GM23248 (cell line): ENCODE results near the gene TMEM38B. TPM values are rescaled to one million over a fixed set of nuclear protein-coding genes. Genes with fewer than 3 reads are reported as not detected.
A peak's percentile ranks its signal among the peaks of the same experiment; 100 is the strongest.
"Not testable (repeated sequence)": the region's sequence is repeated elsewhere in the genome, so short reads cannot be mapped to it uniquely, and the experiment has no call there.

Source experiments
- DNase-seq: peaks from one replicate; pipeline ENCODE4 v3.0.0-alpha.2; 2015
- H2AFZ ChIP-seq: fragments of 200-600 bp; sonication (generic); 2 replicates; pipeline ENCODE4 v1.6.1; 2016; ENCODE audit warnings: antibody characterized with exemption
- H3F3A ChIP-seq: fragments of 200-600 bp; sonication (generic); 2 replicates; pipeline ENCODE4 v1.6.1; 2016; ENCODE audit warnings: mild to moderate bottlenecking, antibody characterized with exemption, mixed run types; ENCODE audit not compliant: insufficient read depth
- H3K27ac ChIP-seq: fragments of 200-600 bp; sonication (generic); 2 replicates; pipeline ENCODE4 v1.5.1; 2016; ENCODE audit warnings: mild to moderate bottlenecking
- H3K27me3 ChIP-seq: fragments of 200-600 bp; sonication (generic); replicated peaks from 2 replicates; pipeline ENCODE4 v1.6.1; 2016; ENCODE audit warnings: mild to moderate bottlenecking; ENCODE audit not compliant: insufficient read depth
- H3K36me3 ChIP-seq: fragments of 200-600 bp; sonication (generic); 2 replicates; pipeline ENCODE4 v1.6.1; 2016; ENCODE audit warnings: low read depth, mild to moderate bottlenecking
- H3K4me1 ChIP-seq: fragments of 200-600 bp; sonication (generic); 2 replicates; pipeline ENCODE4 v1.6.1; 2016; ENCODE audit warnings: mild to moderate bottlenecking; ENCODE audit not compliant: insufficient read depth
- H3K4me2 ChIP-seq: fragments of 200-600 bp; sonication (generic); one replicate; pipeline ENCODE4 v1.6.1; 2016; ENCODE audit warnings: mild to moderate bottlenecking; ENCODE audit not compliant: unreplicated experiment
- H3K4me3 ChIP-seq: fragments of 200-600 bp; sonication (generic); 2 replicates; pipeline ENCODE4 v1.5.1; 2016; ENCODE audit warnings: mild to moderate bottlenecking
- H3K79me2 ChIP-seq: fragments of 200-600 bp; sonication (generic); 2 replicates; pipeline ENCODE4 v1.6.1; 2016; ENCODE audit warnings: mild to moderate bottlenecking; ENCODE audit not compliant: insufficient read depth
- H3K9ac ChIP-seq: fragments of 200-600 bp; sonication (generic); 2 replicates; pipeline ENCODE4 v1.6.1; 2016; ENCODE audit warnings: mild to moderate bottlenecking
- H3K9me2 ChIP-seq: fragments of 200-600 bp; sonication (generic); 2 replicates; pipeline ENCODE4 v1.6.1; 2016; ENCODE audit warnings: mixed run types, mild to moderate bottlenecking, moderate library complexity; ENCODE audit not compliant: insufficient read depth
- H3K9me3 ChIP-seq: fragments of 200-600 bp; sonication (generic); one replicate; pipeline ENCODE4 v1.6.1; 2017; ENCODE audit warnings: low read depth
- H4K20me1 ChIP-seq: fragments of 200-600 bp; sonication (generic); 2 replicates; pipeline ENCODE4 v1.6.0; 2016; ENCODE audit not compliant: insufficient read depth
- EZH2 ChIP-seq: fragments of 200-600 bp; sonication (generic); IDR thresholded peaks from 2 replicates; pipeline ENCODE4 v1.6.1; 2018; ENCODE audit warnings: antibody characterized with exemption, mild to moderate bottlenecking; ENCODE audit not compliant: insufficient read depth, poor library complexity, severe bottlenecking
- EZH2phosphoT487 ChIP-seq: fragments of 200-600 bp; sonication (generic); IDR thresholded peaks from 2 replicates; pipeline ENCODE4 v1.6.1; 2018; ENCODE audit warnings: antibody characterized with exemption, moderate library complexity, mild to moderate bottlenecking, low read depth; ENCODE audit not compliant: insufficient read depth
- WGBS, 2 experiments: methylation state at CpG; one replicate each; pipeline ENCODE4 v1.1.6; 2015 to 2017; ENCODE audit warnings: low lambda C conversion rate in 2 of 2, low coverage in 1 of 2; ENCODE audit errors: missing lambda C conversion rate in 2 of 2; 5-methylcytosine and 5-hydroxymethylcytosine counted together
- in situ Hi-C: fragments of 300-500 bp; cut with MboI; formaldehyde crosslinking; loops from 2 replicates; pipeline ENCODE4 v1.15.0; 2020
- polyA plus RNA-seq: library from polyadenylated mRNA; unstranded; fragments of >200 nt; fragmentation: Nextera tagmentation; extraction: Ambion mirVana; gene quantifications from 2 replicates; pipeline ENCODE4 v1.2.1, GENCODE V29; 2016
- total RNA-seq: library from RNA; depleted of rRNA; stranded (reverse); fragments of >200 nt; shearing (Covaris generic); gene quantifications from 2 replicates; pipeline ENCODE4 v1.2.3, GENCODE V29; 2014

TMEM38B gene
- total and polyA plus RNA-seq, 2 experiments from 2014 or later, result 6.2 to 9.1 TPM

GRCh38 chr9:105757496-105758251, 63.3 kb downstream of the TMEM38B start:
- H3F3A ChIP-seq, result no peaks in the 10 kb centered on the region
- H2AFZ ChIP-seq, result no peak overlapping the region
- no peaks in the 10 kb centered on the region for H3K79me2 ChIP-seq
- TF ChIP-seq EZH2phosphoT487, result no peak
- no peak for TF ChIP-seq EZH2
- H3K27me3 ChIP-seq, result no peaks in the 10 kb centered on the region
- no peaks in the 10 kb centered on the region for H3K36me3 ChIP-seq
- H3K9me2 ChIP-seq, result no peaks in the 10 kb centered on the region
- peaks cover 3% of the 10 kb centered on the region for H3K9me3 ChIP-seq
- H3K9ac ChIP-seq, result no peak overlapping the region
- in situ Hi-C loops, result no loop called here
- no peak overlapping the region for H3K4me3 ChIP-seq
- H3K4me1 ChIP-seq, result no peaks in the 10 kb centered on the region
- no peak overlapping the region for H3K4me2 ChIP-seq
- no peak overlapping the region for H3K27ac ChIP-seq
- WGBS, 2 experiments, result 90 to 91% methylated on average over 12 of the region's 12 CpGs
- peak; percentile 2 for DNase-seq
- H4K20me1 ChIP-seq, result no peaks in the 10 kb centered on the region

DNA sequence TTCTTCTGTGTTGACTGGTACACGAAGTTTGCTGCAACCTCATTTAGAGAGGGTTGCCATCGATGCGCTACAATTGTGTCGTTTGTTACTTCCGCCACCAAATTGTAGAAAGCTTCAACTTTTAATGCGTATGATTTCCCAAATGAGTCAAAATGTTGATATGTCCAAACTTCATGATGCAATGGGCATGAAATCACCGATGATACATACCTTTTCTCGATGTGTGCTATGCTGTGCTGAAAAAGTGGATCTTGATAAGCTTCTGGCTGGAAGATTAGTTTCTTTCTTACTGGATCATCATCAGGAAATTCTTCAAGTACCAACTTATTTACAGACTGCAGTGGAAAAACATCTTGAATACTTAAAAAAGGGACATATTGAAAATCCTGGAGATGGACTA, 65.7 kb downstream of the TMEM38B start:
- Histone ChIP-seq H3K36me3 (no peaks in the 10 kb centered on the region), H2AFZ (no peak overlapping the region), H4K20me1 (no peaks in the 10 kb centered on the region), H3F3A (no peaks in the 10 kb centered on the region), H3K27me3 (no peaks in the 10 kb centered on the region), H3K9ac (no peak overlapping the region), H3K79me2 (no peaks in the 10 kb centered on the region), H3K9me2 (no peaks in the 10 kb centered on the region), H3K4me2 (no peak overlapping the region), H3K9me3 (no peaks in the 10 kb centered on the region), H3K27ac (no peak overlapping the region), H3K4me1 (no peaks in the 10 kb centered on the region), H3K4me3 (no peak overlapping the region)
- in situ Hi-C loops, result no loop called here
- TF ChIP-seq EZH2phosphoT487 (no peak), EZH2 (no peak)
- 91% methylated on average over 8 of the region's 8 CpGs for WGBS, 2 experiments
- no peak for DNase-seq

GRCh38 chr9:105782561-105783494, 88.5 kb downstream of the TMEM38B start:
- H3K27me3 ChIP-seq, H3K9me2 ChIP-seq, H3K9me3 ChIP-seq, H2AFZ ChIP-seq, H3K79me2 ChIP-seq, H4K20me1 ChIP-seq, DNase-seq, H3K4me3 ChIP-seq, H3K4me1 ChIP-seq, H3K9ac ChIP-seq, in situ Hi-C loops, H3K27ac ChIP-seq, H3K4me2 ChIP-seq, H3F3A ChIP-seq, H3K36me3 ChIP-seq: not testable (repeated sequence)
- 93 to 95% methylated on average over 10 to 24 of the region's 27 CpGs for WGBS, 2 experiments

- 73 to 81% methylated on average over 4 to 6 of the region's 6 CpGs for WGBS, 2 experiments
- H3K9me3 ChIP-seq, H3K9ac ChIP-seq, in situ Hi-C loops, H3K4me3 ChIP-seq, H3K27ac ChIP-seq, H4K20me1 ChIP-seq, H3K4me1 ChIP-seq, H3K4me2 ChIP-seq, H2AFZ ChIP-seq, DNase-seq, H3K9me2 ChIP-seq, H3F3A ChIP-seq, H3K36me3 ChIP-seq, H3K79me2 ChIP-seq, H3K27me3 ChIP-seq: not testable (repeated sequence)
Measured at GRCh38 chr9:105783495-105783872, 89.1 kb downstream of the TMEM38B start.

- H3K27me3 ChIP-seq, H3K9me2 ChIP-seq, H3K9ac ChIP-seq, in situ Hi-C loops, H3K36me3 ChIP-seq, H2AFZ ChIP-seq, H3F3A ChIP-seq, H3K4me3 ChIP-seq, H4K20me1 ChIP-seq, H3K79me2 ChIP-seq, H3K4me1 ChIP-seq, H3K9me3 ChIP-seq, H3K4me2 ChIP-seq, H3K27ac ChIP-seq, DNase-seq: not testable (repeated sequence)
- WGBS, 2 experiments, result 89 to 94% methylated on average over 2 of the region's 2 CpGs
Measured at GRCh38 chr9:105786796-105787195, 92.5 kb downstream of the TMEM38B start.
